Measurements from ENCODE around the gene PAGR1. TPM values are rescaled to one million over a fixed set of nuclear protein-coding genes. Genes with fewer than 3 reads are reported as not detected.

Gene PAGR1
- total RNA-seq, 4 donors from 2014 or later, result 20.9 to 26.9 (median 26.5) TPM

GRCh38 chr16:29809850-29810698, 5.9 kb upstream of the PAGR1 start:
- DNase-seq (ENCODE audit: extremely low spot score), result no peak
- peaks cover 0 to 26% (median 22%) of the 10 kb centered on the region in 4 donors for H3K36me3 ChIP-seq
- peaks cover 0 to 2% (median 0%) of the 10 kb centered on the region in 4 donors for H3K27me3 ChIP-seq
- no peaks in the 10 kb centered on the region for H3K9me3 ChIP-seq
- H3K4me3 ChIP-seq, result no peak overlapping the region
- peaks cover 71 to 81% (median 80%) of the 10 kb centered on the region in 4 donors for H3K4me1 ChIP-seq
- intact Hi-C loops (cut with DNase I), result no loop called here
- peak overlapping the region; percentile 95 to 96 (median 96) for H3K27ac ChIP-seq (replicated peaks in 1 of 4)
- TF ChIP-seq EP300 (IDR thresholded peaks at IDR 0.05) (no peak), CTCF (IDR thresholded peaks at IDR 0.05) (no peak), POLR2A (IDR thresholded peaks at IDR 0.05; ENCODE audit: low read depth) (no peak), POLR2AphosphoS5 (IDR thresholded peaks at IDR 0.05) (no peak)
- 39% methylated on average over 12 of the region's 23 CpGs for WGBS

- intact Hi-C loops (cut with DNase I), result no loop called here
- H3K4me3 ChIP-seq, result peak overlapping the region in 3 of 4 donors; percentile 73 to 74 (median 73)
Measured at GRCh38 chr16:29810699-29811169, 5.2 kb upstream of the PAGR1 start.

GRCh38 chr16:29811170-29811895, 4.6 kb upstream of the PAGR1 start:
- Histone ChIP-seq H3K4me3 (peak overlapping the region; percentile 73 to 78 (median 74)), H3K36me3 (peaks cover 0 to 26% (median 22%) of the 10 kb centered on the region in 4 donors), H3K27ac (replicated peaks in 1 of 4) (peak overlapping the region; percentile 95 to 96 (median 96)), H3K4me1 (peaks cover 74 to 85% (median 83%) of the 10 kb centered on the region in 4 donors), H3K27me3 (no peaks in the 10 kb centered on the region), H3K9me3 (no peaks in the 10 kb centered on the region)
- DNase-seq (ENCODE audit: extremely low spot score), result peak; percentile 98
- TF ChIP-seq POLR2AphosphoS5 (IDR thresholded peaks at IDR 0.05), result peak in 1 of 2 donors; percentile 89
- no peak for TF ChIP-seq POLR2A (IDR thresholded peaks at IDR 0.05; ENCODE audit: low read depth)
- intact Hi-C loops (cut with DNase I), result no loop called here
- under 1% methylated on average over 26 of the region's 31 CpGs for WGBS

More at GRCh38 chr16:29810699-29811169, 5.2 kb upstream of the PAGR1 start:
- WGBS, result 31% methylated on average over 9 of the region's 9 CpGs
- TF ChIP-seq CTCF (IDR thresholded peaks at IDR 0.05) (no peak), EP300 (IDR thresholded peaks at IDR 0.05) (no peak), POLR2A (IDR thresholded peaks at IDR 0.05; ENCODE audit: low read depth) (no peak), POLR2AphosphoS5 (IDR thresholded peaks at IDR 0.05) (no peak)
- Histone ChIP-seq H3K27ac (replicated peaks in 1 of 4) (peak overlapping the region; percentile 95 to 96 (median 96)), H3K4me1 (peaks cover 74 to 85% (median 83%) of the 10 kb centered on the region in 4 donors), H3K36me3 (peaks cover 0 to 26% (median 22%) of the 10 kb centered on the region in 4 donors), H3K9me3 (no peaks in the 10 kb centered on the region), H3K27me3 (no peaks in the 10 kb centered on the region)
- no peak for DNase-seq (ENCODE audit: extremely low spot score)

GRCh38 chr16:29811896-29812665, 3.9 kb upstream of the PAGR1 start, which contains the start of gene PRRT2:
TSS of gene PRRT2 (plus strand) at chr16:29812193. CDS start at chr16:29813055, 862 bp downstream.
- DNase-seq (ENCODE audit: extremely low spot score), result no peak
- Histone ChIP-seq H3K4me3 (peak within 1 kb of the TSS; percentile 73 to 78 (median 74)), H3K27me3 (no peaks in the 10 kb centered on the region), H3K9me3 (no peaks in the 10 kb centered on the region), H3K36me3 (peaks cover 0 to 26% (median 22%) of the 10 kb centered on the region in 4 donors), H3K4me1 (peaks cover 77 to 91% (median 88%) of the 10 kb centered on the region in 4 donors), H3K27ac (replicated peaks in 1 of 4) (peak within 1 kb of the TSS; percentile 95 to 96 (median 96))
- intact Hi-C loops (cut with DNase I), result no loop called here
- TF ChIP-seq POLR2AphosphoS5 (IDR thresholded peaks at IDR 0.05) (no peak), EP300 (IDR thresholded peaks at IDR 0.05) (no peak), POLR2A (IDR thresholded peaks at IDR 0.05; ENCODE audit: low read depth) (no peak), CTCF (IDR thresholded peaks at IDR 0.05) (no peak)
- 3% methylated on average over 41 of the region's 69 CpGs for WGBS

All from esophagus muscularis mucosa (tissue), 4 donors.